WERI-Rb-1 (cell line): ENCODE measurements around the gene GNAO1.
A peak's percentile ranks its signal among the peaks of the same experiment; 100 is the strongest.

ENCODE experiments used
- DNase-seq: peaks from one replicate; pipeline ENCODE4 v3.0.0-alpha.2; 2020
- H3K27ac ChIP-seq: fragments of 250-450 bp; sonication (Bioruptor Pico); 2 replicates; pipeline ENCODE4 v1.5.1; 2020; ENCODE audit warnings: mild to moderate bottlenecking, moderate library complexity
- H3K27me3 ChIP-seq: fragments of 250-450 bp; sonication (Bioruptor Pico); 2 replicates; pipeline ENCODE4 v1.5.1; 2021; ENCODE audit warnings: mild to moderate bottlenecking, low read depth, moderate library complexity; ENCODE audit not compliant: insufficient read depth, severe bottlenecking
- H3K36me3 ChIP-seq: fragments of 250-450 bp; sonication (Bioruptor Pico); 2 replicates; pipeline ENCODE4 v1.5.1; 2020; ENCODE audit warnings: mild to moderate bottlenecking, moderate library complexity
- H3K4me3 ChIP-seq: 2 replicates; pipeline ENCODE4 v1.5.1; 2011; ENCODE audit warnings: low read depth, mild to moderate bottlenecking, control low read depth, low read length
- H3K9me3 ChIP-seq: fragments of 250-450 bp; sonication (Bioruptor Pico); 2 replicates; pipeline ENCODE4 v1.5.1; 2021; ENCODE audit warnings: mild to moderate bottlenecking, moderate library complexity; ENCODE audit not compliant: severe bottlenecking
- TF ChIP-seq, protein P1 (sequence below): IDR thresholded peaks from 2 replicates; pipeline ENCODE4 v1.5.1; 2011; ENCODE audit warnings: low read depth, mild to moderate bottlenecking, control low read depth, inconsistent platforms, low read length

Gene GNAO1

DNA sequence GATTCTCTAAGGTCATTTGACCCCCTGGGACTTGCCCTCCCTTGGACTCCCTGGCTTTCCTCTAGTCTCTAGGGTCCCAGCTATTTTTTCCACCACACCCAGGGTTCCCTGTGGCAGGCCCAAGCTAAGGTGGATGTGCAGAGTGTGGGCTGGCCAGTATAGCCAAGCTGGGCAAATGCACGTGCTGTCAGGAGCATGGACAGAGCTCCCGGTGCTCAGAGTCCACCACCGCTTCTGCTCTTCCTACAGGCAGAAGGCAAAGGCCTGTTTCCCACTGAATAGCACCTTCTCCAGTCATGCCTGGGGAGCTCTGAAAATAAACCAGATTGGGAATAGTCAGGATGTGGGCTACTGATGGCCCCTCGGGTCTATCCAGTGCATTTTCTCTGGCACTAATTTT, 53.3 kb downstream of the GNAO1 start:
- no peak overlapping the region for H3K4me3 ChIP-seq
- no peak overlapping the region for H3K27ac ChIP-seq
- DNase-seq, result no peak
- H3K9me3 ChIP-seq, result no peaks in the 10 kb centered on the region
- H3K27me3 ChIP-seq, result no peaks in the 10 kb centered on the region
- H3K36me3 ChIP-seq, result no peaks in the 10 kb centered on the region
- TF ChIP-seq, protein P1, sequence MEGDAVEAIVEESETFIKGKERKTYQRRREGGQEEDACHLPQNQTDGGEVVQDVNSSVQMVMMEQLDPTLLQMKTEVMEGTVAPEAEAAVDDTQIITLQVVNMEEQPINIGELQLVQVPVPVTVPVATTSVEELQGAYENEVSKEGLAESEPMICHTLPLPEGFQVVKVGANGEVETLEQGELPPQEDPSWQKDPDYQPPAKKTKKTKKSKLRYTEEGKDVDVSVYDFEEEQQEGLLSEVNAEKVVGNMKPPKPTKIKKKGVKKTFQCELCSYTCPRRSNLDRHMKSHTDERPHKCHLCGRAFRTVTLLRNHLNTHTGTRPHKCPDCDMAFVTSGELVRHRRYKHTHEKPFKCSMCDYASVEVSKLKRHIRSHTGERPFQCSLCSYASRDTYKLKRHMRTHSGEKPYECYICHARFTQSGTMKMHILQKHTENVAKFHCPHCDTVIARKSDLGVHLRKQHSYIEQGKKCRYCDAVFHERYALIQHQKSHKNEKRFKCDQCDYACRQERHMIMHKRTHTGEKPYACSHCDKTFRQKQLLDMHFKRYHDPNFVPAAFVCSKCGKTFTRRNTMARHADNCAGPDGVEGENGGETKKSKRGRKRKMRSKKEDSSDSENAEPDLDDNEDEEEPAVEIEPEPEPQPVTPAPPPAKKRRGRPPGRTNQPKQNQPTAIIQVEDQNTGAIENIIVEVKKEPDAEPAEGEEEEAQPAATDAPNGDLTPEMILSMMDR, result no peak

DNA sequence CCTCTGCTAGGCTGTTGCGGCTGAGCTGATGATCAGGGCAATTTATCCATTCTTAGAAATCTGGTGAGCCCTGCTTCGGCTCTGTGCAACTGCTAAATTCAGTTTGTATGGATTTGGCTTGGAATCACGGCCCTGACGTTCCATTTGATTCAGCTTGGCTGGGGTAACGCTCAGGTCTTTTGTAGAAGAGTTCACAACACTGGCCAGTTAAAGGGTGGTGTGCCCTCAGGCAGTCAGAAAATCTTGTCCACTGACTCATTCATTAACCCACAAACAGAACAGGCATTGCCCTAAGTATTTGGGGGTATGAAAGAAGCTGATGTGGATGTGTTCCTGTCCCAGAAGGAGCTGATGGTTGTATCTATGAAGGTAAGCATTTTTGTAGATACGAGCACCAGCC, 53.9 kb downstream of the GNAO1 start:
- Histone ChIP-seq H3K36me3 (no peaks in the 10 kb centered on the region), H3K27me3 (no peaks in the 10 kb centered on the region), H3K9me3 (no peaks in the 10 kb centered on the region), H3K4me3 (no peak overlapping the region), H3K27ac (no peak overlapping the region)
- no peak for DNase-seq
- TF ChIP-seq, protein P1, result no peak

DNA sequence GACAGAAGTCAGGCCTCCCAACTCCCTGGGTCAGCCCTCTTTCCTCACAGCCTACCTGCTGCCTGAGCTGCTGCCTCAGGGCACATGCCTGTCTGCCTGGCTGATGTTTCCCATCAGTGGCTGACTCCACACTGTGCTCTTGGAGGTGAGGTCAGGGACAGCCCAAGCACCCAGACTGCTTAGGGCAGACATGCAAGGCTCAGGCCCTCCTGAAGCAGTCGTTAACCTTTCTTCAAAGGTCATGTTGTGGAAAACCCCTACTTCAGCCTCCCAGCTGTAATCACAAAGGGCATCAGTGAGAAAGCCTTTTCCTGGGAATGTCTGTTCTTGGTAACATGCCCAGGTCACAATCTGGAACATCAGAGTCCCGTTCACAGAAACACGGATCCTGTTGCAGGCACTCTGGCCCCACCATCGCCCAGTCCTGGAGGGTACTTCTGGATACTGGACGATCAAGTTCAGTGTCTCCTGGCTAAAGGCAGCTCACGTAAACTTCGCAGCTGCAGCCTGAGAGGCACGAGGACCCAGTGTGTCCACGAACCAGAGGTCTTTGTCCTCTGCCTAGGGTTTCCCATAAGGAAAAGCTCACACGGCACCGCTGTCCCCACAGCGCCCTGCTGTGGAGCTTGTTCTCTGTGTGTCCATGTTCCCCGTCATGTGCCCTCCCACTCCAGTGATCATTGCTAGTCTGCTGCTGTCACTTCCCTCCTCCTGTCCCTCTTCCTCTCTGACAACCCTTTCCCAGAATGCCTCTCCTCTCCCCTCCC, 54.9 kb downstream of the GNAO1 start:
- DNase-seq, result no peak

DNA sequence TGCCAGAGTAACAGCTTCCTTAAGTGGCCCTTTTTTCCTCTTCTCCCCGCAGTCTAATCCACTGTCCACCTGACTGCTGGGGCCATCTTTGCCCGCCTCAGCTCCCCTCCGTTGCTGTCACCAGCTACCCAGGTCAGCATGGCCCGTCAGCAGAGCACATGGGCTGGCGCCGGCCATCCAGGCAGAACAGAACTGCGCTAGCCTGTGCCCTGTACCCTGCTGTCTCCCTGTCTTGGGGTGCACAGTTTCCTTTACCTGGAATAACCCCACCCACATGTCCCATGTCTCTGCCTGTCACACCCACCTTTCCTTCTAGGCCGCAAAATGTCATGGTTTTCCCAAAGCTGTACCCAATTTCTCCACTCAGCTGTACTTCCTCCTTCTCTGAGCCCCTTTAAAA, 55.7 kb downstream of the GNAO1 start:
- no peak for DNase-seq
- Histone ChIP-seq H3K4me3 (no peak overlapping the region), H3K9me3 (no peaks in the 10 kb centered on the region), H3K27me3 (no peaks in the 10 kb centered on the region), H3K27ac (no peak overlapping the region), H3K36me3 (no peaks in the 10 kb centered on the region)
- TF ChIP-seq, protein P1, result no peak

More for the DNA sequence above, 54.9 kb downstream of the GNAO1 start:
- H3K27ac ChIP-seq, result no peak overlapping the region
- H3K4me3 ChIP-seq, result no peak overlapping the region
- H3K36me3 ChIP-seq, result no peaks in the 10 kb centered on the region
- H3K27me3 ChIP-seq, result no peaks in the 10 kb centered on the region
- H3K9me3 ChIP-seq, result no peaks in the 10 kb centered on the region
- TF ChIP-seq, protein P1, result peak; percentile 47

DNA sequence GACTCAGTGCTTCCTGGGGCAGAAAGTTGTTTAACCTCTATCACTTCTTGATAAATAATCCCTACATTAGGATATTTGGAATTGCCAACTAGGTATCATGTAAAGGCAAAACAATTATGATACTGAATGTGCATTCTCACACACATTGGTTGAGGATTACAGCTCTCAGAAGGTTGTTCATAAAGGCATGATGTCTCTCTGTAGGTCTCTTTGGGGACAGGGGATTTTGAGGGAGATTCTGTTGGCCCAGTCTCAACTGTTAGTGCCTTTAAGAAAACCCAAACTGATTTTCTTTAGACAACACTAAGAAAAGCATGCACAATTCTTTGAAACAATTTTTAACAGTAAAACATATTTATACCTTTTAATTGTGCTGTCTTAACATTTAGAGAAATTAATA, 56.5 kb downstream of the GNAO1 start:
- H3K9me3 ChIP-seq, result no peaks in the 10 kb centered on the region
- TF ChIP-seq, protein P1, result no peak
- H3K4me3 ChIP-seq, result no peak overlapping the region
- no peak overlapping the region for H3K27ac ChIP-seq
- no peaks in the 10 kb centered on the region for H3K36me3 ChIP-seq
- DNase-seq, result no peak
- no peaks in the 10 kb centered on the region for H3K27me3 ChIP-seq

DNA sequence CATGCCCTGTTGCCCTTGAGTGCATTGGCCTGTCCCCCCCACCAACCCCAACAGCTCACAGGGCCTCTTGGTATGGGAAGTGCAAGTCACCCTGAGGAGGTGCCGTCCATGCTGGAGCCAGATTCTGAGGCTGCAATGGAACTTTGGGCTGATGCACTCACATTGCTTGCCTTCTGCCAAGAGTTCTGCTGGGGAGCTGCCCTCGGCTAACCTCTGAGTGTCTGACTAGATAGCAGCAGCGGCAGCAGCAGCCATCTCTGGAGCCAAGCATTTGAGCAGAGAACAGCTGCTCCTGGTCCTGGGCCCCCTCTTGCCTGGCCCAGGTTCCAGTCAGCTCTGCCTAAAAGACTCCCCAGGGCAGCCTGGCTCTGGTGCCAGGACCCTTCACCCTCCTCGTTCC, 61.5 kb downstream of the GNAO1 start:
- no peak for DNase-seq
- Histone ChIP-seq H3K9me3 (no peaks in the 10 kb centered on the region), H3K36me3 (no peaks in the 10 kb centered on the region), H3K4me3 (no peak overlapping the region), H3K27me3 (no peaks in the 10 kb centered on the region), H3K27ac (no peak overlapping the region)
- TF ChIP-seq, protein P1, result no peak
